Testis (tissue), 2 donors: ENCODE results near the gene DLGAP4.

ENCODE experiments used
- CTCF ChIP-seq, 3 experiments: fragments of 450-650 bp in 2 of 3; fragments of 200-600 bp in 1 of 3; sonication (generic) in 1 of 3; IDR thresholded peaks; one replicate each; pipeline ENCODE4 v1.5.1; 2016 to 2019; ENCODE audit warnings: antibody characterized with exemption in 3 of 3, mild to moderate bottlenecking in 2 of 3, moderate library complexity in 1 of 3
- POLR2A ChIP-seq: fragments of 450-650 bp; IDR thresholded peaks from one replicate; pipeline ENCODE4 v1.6.1; 2017; ENCODE audit warnings: antibody characterized with exemption, mild to moderate bottlenecking, moderate library complexity

- TF ChIP-seq POLR2A: no peak
- no peak for TF ChIP-seq CTCF (IDR thresholded peaks at IDR 0.05)
Observed at GRCh38 chr20:36523341-36523740, 217.2 kb downstream of the DLGAP4 start.
